Measurements from ENCODE around the gene ASCL2.
"Not testable (repeated sequence)": the region's sequence is repeated elsewhere in the genome, so short reads cannot be mapped to it uniquely, and the experiment has no call there.

ASCL2 gene

DNA sequence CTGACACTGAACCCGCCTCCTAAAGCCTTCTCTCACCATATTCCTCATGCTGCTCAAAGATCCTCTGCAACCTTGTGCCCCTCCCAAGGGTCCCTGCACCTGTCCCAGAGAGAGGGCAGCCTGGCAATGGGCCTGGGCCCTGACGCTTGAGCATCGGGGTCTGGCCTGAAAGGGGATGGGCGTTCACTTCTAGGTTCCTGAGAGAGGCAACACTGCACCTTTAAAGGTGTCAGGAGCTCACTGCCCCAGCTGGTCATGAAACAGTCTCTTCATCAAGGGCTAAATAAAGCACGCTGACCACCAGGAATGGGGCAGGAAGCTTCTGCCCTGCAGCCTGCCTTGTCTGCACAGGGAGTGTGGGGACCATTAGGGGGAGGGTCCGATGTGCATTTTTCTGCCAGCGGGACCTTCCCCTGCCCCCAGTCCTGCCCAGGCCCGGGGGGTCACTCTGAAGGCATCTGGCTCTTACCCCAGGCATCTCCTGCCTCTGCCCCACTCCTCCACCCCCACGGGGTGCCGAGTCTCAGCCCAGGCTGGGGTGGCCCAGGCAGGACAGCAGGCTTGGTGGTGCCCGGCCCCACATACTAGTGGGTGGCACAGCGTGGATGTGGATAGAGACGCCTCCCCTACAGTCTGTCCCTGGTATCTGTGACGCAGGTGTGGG is 27.9 kb upstream of the ASCL2 start:
- DNase-seq (ENCODE audit: low read depth in 2 of 2) = no peak

- no peak for DNase-seq (ENCODE audit: low read depth in 2 of 2)
These were observed 27.2 kb upstream of the ASCL2 start for GRCh38 chr11:2297623-2298030.

- DNase-seq (ENCODE audit: low read depth in 2 of 2) = no peak
These were observed 26.7 kb upstream of the ASCL2 start for GRCh38 chr11:2296913-2297622.

- no peak for DNase-seq (ENCODE audit: low read depth in 2 of 2)
These were observed 25.9 kb upstream of the ASCL2 start for GRCh38 chr11:2295971-2296912.

DNA sequence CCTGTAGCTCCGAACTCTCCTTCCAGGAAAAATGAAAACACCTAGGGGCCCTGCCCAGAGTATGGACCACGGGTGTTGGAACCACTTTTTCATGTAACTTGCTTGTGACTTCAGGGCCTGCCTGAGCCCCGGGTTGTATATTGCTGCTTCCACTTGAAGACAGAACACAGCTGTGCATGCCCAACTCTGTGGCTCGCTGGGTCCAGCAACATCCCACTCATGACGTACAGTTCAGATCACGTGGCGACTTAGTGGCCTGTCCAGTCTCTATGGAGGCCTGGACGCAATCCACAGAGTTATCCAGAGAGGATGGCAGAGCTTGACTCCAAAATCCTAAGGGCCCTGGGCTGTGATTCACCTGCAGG is 24.5 kb upstream of the ASCL2 start:
- no peak for DNase-seq (ENCODE audit: low read depth in 2 of 2)

GRCh38 chr11:2293984-2294925 is 23.9 kb upstream of the ASCL2 start:
- DNase-seq (ENCODE audit: low read depth in 2 of 2) = no peak

DNA sequence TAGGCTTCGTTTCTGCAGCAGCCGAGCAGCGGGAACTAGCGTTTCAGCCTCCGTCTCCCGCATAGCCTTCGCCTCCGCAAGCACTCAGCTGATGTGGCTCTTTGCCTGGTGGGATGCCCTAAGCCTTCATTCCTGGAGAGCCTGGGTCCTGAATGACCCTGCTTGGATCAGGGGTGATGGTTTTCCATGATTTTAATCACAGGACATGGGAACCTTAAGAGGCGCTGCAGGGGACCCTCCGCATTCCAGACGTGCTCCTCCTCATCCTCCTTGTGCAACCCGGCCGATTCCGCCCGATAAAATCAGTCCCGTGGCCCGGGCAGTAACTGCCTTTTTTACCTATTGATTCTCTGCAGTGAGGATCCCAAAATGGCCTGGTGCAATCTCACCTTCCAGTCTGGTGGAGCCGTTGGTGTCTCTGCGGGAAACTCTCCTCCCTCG is 23.2 kb upstream of the ASCL2 start:
- no peak for DNase-seq (ENCODE audit: low read depth in 2 of 2)

GRCh38 chr11:2290351-2290841 is 20.0 kb upstream of the ASCL2 start:
- no peak for DNase-seq (ENCODE audit: low read depth in 2 of 2)

GRCh38 chr11:2289859-2290258 is 19.5 kb upstream of the ASCL2 start:
- no peak for DNase-seq (ENCODE audit: low read depth in 2 of 2)

GRCh38 chr11:2289350-2289749 is 19.0 kb upstream of the ASCL2 start:
- DNase-seq (ENCODE audit: low read depth in 2 of 2) = no peak

DNA sequence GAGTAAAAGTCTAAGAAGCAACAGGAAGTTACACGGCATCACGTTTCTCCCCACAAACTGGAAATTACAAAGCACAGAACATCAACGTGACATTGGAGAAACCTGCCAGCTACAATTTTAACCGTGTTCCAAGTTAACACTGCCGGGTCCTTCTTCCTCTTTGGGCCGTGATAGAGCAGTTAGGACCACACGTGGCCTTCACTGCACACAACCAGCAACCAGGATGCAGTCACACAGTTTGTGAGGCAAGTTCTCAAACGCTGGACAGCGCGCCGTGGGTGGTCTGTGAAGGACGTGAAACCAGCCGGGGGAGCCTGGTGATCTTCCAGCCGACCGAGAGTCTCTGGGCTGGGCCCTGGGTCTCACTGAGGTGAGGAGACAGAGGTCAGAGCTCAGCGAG is 16.7 kb upstream of the ASCL2 start:
- no peak for DNase-seq (ENCODE audit: low read depth in 2 of 2)

GRCh38 chr11:2286350-2286749 is 16.0 kb upstream of the ASCL2 start:
- DNase-seq (ENCODE audit: low read depth in 2 of 2) = not testable (repeated sequence)

GRCh38 chr11:2280208-2280607 is 9.8 kb upstream of the ASCL2 start:
- DNase-seq (ENCODE audit: low read depth in 2 of 2) = no peak

- no peak for DNase-seq (ENCODE audit: low read depth in 2 of 2)
These were observed 7.6 kb upstream of the ASCL2 start for GRCh38 chr11:2277933-2278523.

DNA sequence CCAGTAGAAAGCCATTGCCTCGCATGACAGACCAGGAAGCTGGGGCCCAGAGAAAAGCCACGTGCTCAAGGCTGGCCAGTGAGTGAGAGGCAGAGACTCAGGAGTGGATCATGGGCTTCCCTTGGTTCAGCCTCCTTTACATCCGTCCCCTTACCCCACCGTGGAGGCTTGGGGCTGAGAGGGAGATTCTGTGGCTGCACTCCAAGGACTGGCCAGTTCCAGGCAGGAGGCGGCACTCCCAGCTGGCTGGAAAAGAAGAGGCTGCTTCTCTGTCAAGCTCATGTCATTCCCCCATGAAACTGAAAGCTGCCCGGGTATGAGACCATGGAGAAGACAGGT is 6.6 kb upstream of the ASCL2 start:
- DNase-seq (ENCODE audit: low read depth in 2 of 2) = no peak

GRCh38 chr11:2276280-2277007 is 6.1 kb upstream of the ASCL2 start:
- DNase-seq (ENCODE audit: low read depth in 2 of 2) = no peak

- DNase-seq (ENCODE audit: low read depth in 2 of 2) = no peak
These were observed 5.2 kb upstream of the ASCL2 start for GRCh38 chr11:2275334-2276279.

DNA sequence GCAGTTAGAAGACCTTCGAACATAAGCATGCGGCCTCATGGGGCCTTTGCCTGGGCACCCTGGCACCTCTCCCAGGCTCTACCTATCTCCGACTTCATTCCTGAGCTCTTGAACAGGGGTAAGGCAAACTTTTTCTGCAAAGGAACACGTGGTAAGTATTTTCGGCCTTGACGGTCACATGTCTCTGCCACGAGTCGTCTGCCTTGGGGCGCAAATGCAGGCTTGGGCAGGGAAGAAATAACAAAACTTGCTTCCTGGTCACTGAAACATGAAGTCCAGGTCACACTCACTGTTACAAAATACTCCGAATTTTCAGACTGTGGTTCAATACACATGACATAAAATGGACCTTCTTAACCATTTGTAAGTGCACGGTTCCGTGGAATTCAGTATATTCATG is 3.4 kb upstream of the ASCL2 start:
- no peak for DNase-seq (ENCODE audit: low read depth in 2 of 2)

- DNase-seq (ENCODE audit: low read depth in 2 of 2) = no peak
These were observed 2.9 kb upstream of the ASCL2 start for GRCh38 chr11:2273311-2273710.

Measured in fibroblast of skin of left biceps (primary cell).